Effector memory CD4-positive, alpha-beta T cell (primary cell): ENCODE measurements around the gene CCDC178.
"Not testable (repeated sequence)": the region's sequence is repeated elsewhere in the genome, so short reads cannot be mapped to it uniquely, and the experiment has no call there.

Experiments used
- DNase-seq, 3 donors: peaks; one replicate each; pipeline ENCODE4 v3.0.0-alpha.2; 2020
- H3K27ac ChIP-seq: 2 replicates; pipeline ENCODE4 v1.7.0; 2013; ENCODE audit warnings: mild to moderate bottlenecking, low read length, moderate library complexity; ENCODE audit not compliant: insufficient read depth, poor library complexity, severe bottlenecking
- H3K27me3 ChIP-seq: replicated peaks from 2 replicates; pipeline ENCODE4 v1.7.0; 2013; ENCODE audit warnings: mild to moderate bottlenecking, low read length; ENCODE audit not compliant: insufficient read depth, control insufficient read depth, poor library complexity, severe bottlenecking
- H3K36me3 ChIP-seq: 2 replicates; pipeline ENCODE4 v1.7.0; 2013; ENCODE audit warnings: mild to moderate bottlenecking, low read length, moderate library complexity; ENCODE audit not compliant: control insufficient read depth, insufficient read depth
- H3K4me1 ChIP-seq: 2 replicates; pipeline ENCODE4 v1.7.0; 2013; ENCODE audit warnings: low read length, mild to moderate bottlenecking; ENCODE audit not compliant: control insufficient read depth, insufficient read depth, poor library complexity, severe bottlenecking
- H3K4me3 ChIP-seq: 2 replicates; pipeline ENCODE4 v1.7.0; 2013; ENCODE audit warnings: low read length, low read depth, mild to moderate bottlenecking; ENCODE audit not compliant: insufficient read depth, poor library complexity, severe bottlenecking
- H3K9me3 ChIP-seq: 2 replicates; pipeline ENCODE4 v1.7.0; 2013; ENCODE audit warnings: mild to moderate bottlenecking, low read length, moderate library complexity; ENCODE audit not compliant: control insufficient read depth

CCDC178 gene

GRCh38 chr18:33154049-33154448 is 286.5 kb downstream of the CCDC178 start:
- Histone ChIP-seq H3K36me3 (no peaks in the 10 kb centered on the region), H3K4me1 (no peaks in the 10 kb centered on the region), H3K27ac (no peak overlapping the region), H3K4me3 (no peak overlapping the region), H3K9me3 (no peaks in the 10 kb centered on the region), H3K27me3 (no peaks in the 10 kb centered on the region)
- DNase-seq: no peak

DNA sequence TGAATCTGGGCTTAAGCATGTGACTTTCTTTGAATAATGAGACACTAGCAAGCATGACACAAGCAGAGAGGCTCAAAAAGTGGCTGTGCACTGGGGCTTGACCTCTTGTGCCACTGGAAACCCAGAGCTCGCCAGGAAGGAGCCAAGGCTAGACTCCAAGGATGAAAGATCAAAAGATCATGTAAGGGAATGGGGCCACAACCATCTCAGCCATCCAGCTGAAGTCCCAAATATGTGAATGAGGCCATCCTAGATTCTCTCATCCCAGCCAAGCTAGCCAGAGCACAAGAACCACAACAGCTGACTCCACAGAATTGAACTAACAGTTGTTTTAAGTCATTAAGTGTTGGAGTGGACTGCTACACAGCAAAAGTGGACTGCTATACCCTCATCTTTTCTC is 288.1 kb downstream of the CCDC178 start:
- Histone ChIP-seq H3K36me3 (no peaks in the 10 kb centered on the region), H3K27me3 (no peaks in the 10 kb centered on the region), H3K27ac (no peak overlapping the region), H3K4me1 (no peaks in the 10 kb centered on the region), H3K4me3 (no peak overlapping the region), H3K9me3 (no peaks in the 10 kb centered on the region)
- no peak for DNase-seq

DNA sequence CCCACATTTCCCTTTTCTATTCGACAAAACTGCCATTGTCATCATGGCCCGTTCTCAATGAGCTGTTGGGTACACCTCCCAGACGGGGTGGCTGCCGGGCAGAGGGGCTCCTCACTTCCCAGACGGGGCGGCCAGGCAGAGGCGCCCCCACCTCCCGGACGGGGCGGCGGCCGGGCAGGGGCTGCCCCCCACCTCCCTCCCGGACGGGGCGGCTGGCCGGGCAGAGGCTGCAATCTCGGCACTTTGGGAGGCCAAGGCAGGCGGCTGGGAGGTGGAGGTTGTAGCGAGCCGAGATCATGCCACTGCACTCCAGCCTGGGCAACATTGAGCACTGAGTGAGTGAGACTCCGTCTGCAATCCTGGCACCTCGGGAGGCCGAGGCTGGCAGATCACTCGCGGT is 292.7 kb downstream of the CCDC178 start:
- H3K27ac ChIP-seq, H3K4me3 ChIP-seq, H3K36me3 ChIP-seq, H3K9me3 ChIP-seq, DNase-seq, H3K4me1 ChIP-seq, H3K27me3 ChIP-seq: not testable (repeated sequence)

GRCh38 chr18:33146014-33146413 is 294.5 kb downstream of the CCDC178 start:
- no peaks in the 10 kb centered on the region for H3K27me3 ChIP-seq
- no peaks in the 10 kb centered on the region for H3K4me1 ChIP-seq
- H3K27ac ChIP-seq: no peak overlapping the region
- H3K4me3 ChIP-seq: no peak overlapping the region
- no peaks in the 10 kb centered on the region for H3K9me3 ChIP-seq
- H3K36me3 ChIP-seq: no peaks in the 10 kb centered on the region
- DNase-seq: no peak

DNA sequence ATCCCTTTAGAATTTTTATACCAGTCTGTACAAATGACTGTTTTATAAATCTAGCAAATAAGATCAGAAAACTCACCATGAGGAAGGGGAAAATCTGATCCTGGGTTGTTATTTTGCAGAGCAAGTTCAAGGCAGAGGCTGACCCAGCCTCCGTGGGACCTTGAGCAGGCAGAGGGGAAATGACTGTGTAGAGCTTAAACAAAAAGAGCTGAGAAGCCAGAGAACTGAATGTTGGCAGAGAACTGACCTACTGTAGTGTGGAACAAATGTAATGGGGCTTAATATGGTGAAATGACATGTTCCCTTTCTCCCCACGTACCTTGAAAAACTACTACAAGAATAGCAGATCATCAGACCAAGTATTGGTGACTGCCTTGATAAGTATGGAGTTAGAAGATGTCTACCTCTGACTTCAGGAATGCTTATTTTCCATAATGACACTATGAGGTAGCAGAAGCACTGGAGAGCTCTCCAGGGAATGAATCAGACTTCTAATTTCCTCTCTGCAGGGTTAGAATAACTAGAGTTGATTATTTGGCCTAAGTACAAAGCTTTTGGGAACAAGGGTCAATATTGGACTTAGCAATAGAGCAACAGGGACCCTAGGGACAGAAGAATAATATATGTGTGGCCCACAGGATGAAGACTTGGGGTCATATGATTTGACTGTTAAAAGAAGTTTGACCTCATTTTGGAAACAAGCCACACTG is 304.4 kb downstream of the CCDC178 start:
- H3K4me3 ChIP-seq: no peak overlapping the region
- no peaks in the 10 kb centered on the region for H3K36me3 ChIP-seq
- H3K9me3 ChIP-seq: no peaks in the 10 kb centered on the region
- H3K27ac ChIP-seq: no peak overlapping the region
- no peaks in the 10 kb centered on the region for H3K27me3 ChIP-seq
- H3K4me1 ChIP-seq: no peaks in the 10 kb centered on the region
- no peak for DNase-seq

- Histone ChIP-seq H3K4me3 (no peak overlapping the region), H3K27ac (no peak overlapping the region), H3K36me3 (no peaks in the 10 kb centered on the region), H3K27me3 (no peaks in the 10 kb centered on the region), H3K9me3 (no peaks in the 10 kb centered on the region), H3K4me1 (no peaks in the 10 kb centered on the region)
- DNase-seq: no peak
Measured at GRCh38 chr18:33132657-33133056, 307.9 kb downstream of the CCDC178 start.

DNA sequence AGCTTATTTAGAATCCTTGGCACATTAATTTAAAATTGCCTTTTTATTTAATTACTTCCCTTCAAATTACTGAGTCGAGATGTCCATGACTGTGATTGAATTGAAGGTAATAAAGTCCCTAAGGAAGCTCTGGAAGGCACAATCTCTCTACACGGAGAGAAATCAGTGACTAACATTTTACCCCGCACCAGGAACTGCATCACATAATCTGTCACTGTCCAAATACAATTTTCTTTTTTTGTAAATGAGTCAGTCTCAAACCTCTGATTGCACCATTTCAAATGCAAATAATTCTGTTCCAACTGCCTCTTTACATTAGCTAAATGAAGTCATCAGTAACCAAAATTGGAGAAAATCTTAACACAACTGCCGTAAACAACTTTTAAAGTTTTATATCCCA is 311.9 kb downstream of the CCDC178 start:
- H3K27ac ChIP-seq: no peak overlapping the region
- DNase-seq: no peak
- H3K4me1 ChIP-seq: no peaks in the 10 kb centered on the region
- H3K9me3 ChIP-seq: no peaks in the 10 kb centered on the region
- H3K27me3 ChIP-seq: no peaks in the 10 kb centered on the region
- no peak overlapping the region for H3K4me3 ChIP-seq
- H3K36me3 ChIP-seq: no peaks in the 10 kb centered on the region

- DNase-seq: no peak
- no peaks in the 10 kb centered on the region for H3K27me3 ChIP-seq
- H3K9me3 ChIP-seq: no peaks in the 10 kb centered on the region
- H3K27ac ChIP-seq: no peak overlapping the region
- no peaks in the 10 kb centered on the region for H3K36me3 ChIP-seq
- no peak overlapping the region for H3K4me3 ChIP-seq
- no peaks in the 10 kb centered on the region for H3K4me1 ChIP-seq
Measured at GRCh38 chr18:33123862-33124518, 316.5 kb downstream of the CCDC178 start.

GRCh38 chr18:33116376-33116775 is 324.1 kb downstream of the CCDC178 start:
- DNase-seq: no peak
- no peaks in the 10 kb centered on the region for H3K27me3 ChIP-seq
- no peak overlapping the region for H3K4me3 ChIP-seq
- H3K36me3 ChIP-seq: no peaks in the 10 kb centered on the region
- H3K9me3 ChIP-seq: no peaks in the 10 kb centered on the region
- H3K27ac ChIP-seq: no peak overlapping the region
- no peaks in the 10 kb centered on the region for H3K4me1 ChIP-seq

DNA sequence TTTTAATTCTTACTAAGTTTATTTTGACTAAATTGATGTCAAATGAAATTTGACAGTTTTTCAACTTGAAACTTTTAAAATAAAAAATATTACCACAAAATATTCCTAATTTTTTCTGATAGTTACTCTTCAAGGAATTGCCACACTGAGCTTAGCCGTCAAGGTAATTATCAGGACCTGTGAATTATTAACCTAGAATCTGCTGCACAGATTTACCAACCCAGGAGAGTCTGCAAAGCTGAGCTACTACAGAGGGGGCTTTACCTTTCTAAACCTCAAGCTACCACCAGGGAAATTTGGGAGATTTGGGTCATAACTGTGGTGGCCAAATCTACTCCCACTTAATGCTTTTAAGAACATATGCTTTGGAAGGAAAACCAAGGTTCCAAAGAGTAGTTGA is 324.6 kb downstream of the CCDC178 start:
- Histone ChIP-seq H3K27me3 (no peaks in the 10 kb centered on the region), H3K27ac (no peak overlapping the region), H3K4me3 (no peak overlapping the region), H3K9me3 (no peaks in the 10 kb centered on the region), H3K4me1 (no peaks in the 10 kb centered on the region), H3K36me3 (no peaks in the 10 kb centered on the region)
- DNase-seq: no peak
